A549 (cell line): Measurements from ENCODE around the gene PHF21B. TPM values are rescaled to one million over a fixed set of nuclear protein-coding genes. Genes with fewer than 3 reads are reported as not detected.

ENCODE experiments used
- ATAC-seq, 2 experiments: fragments of 200-7000 bp in 1 of 2; fragments of >200 bp in 1 of 2; cut with Nextera tagmentation in 1 of 2; cut with Tn5 transposase in 1 of 2; 3 replicates each; pipeline versions ENCODE4 v1.8.0 to v1.9.1; 2018 to 2020; ENCODE audit warnings: mild to moderate bottlenecking in 1 of 2, moderate library complexity in 1 of 2
- CTCF ChIA-PET: fragments of 300-600 bp; sonication (Branson Sonifier 250); formaldehyde crosslinking; extraction: SDS; loops from one replicate; lab custom pipeline; 2021; ENCODE audit warnings: antibody characterized with exemption, inconsistent platforms; lab: Yijun Ruan, JAX
- POLR2A ChIA-PET: fragments of 350-600 bp; formaldehyde crosslinking; extraction: SDS; loops from one replicate; lab custom pipeline; 2021; ENCODE audit warnings: antibody characterized with exemption, inconsistent platforms; lab: Yijun Ruan, JAX
- DNase-seq, 2 experiments: peaks; one replicate each; pipeline versions ENCODE4 v3.0.0 to v3.0.0-alpha.2; 2011 to 2016; ENCODE audit warnings: low read depth in 1 of 2, low spot score in 1 of 2
- FAIRE-seq: peaks from 2 replicates; lab custom pipeline; 2011; peaks lifted over from hg19 to GRCh38; lab: Jason Lieb, UNC
- H3K27ac ChIP-seq, 2 experiments: fragments of >200 bp; sonication (Bioruptor Twin); formaldehyde crosslinking; 3 replicates each; pipeline ENCODE4 v1.5.1; 2016 to 2017
- H3K4me1 ChIP-seq: fragments of >200 bp; sonication (Bioruptor Twin); formaldehyde crosslinking; 3 replicates; pipeline ENCODE4 v1.6.1; 2016
- H3K4me2 ChIP-seq: fragments of >200 bp; sonication (Bioruptor Twin); formaldehyde crosslinking; 3 replicates; pipeline ENCODE4 v1.6.1; 2016
- H3K4me3 ChIP-seq: fragments of >200 bp; sonication (Bioruptor Twin); formaldehyde crosslinking; 3 replicates; pipeline ENCODE4 v1.5.1; 2016
- H3K9me3 ChIP-seq: fragments of >200 bp; sonication (Bioruptor Twin); formaldehyde crosslinking; 3 replicates; pipeline ENCODE4 v1.6.1; 2016
- ATOH8 ChIP-seq: fragments of 250-450 bp; sonication (Bioruptor Pico); IDR thresholded peaks from 2 replicates; pipeline ENCODE4 v1.5.0; 2020; ENCODE audit warnings: low read depth, mild to moderate bottlenecking, moderate library complexity
- BCL3 ChIP-seq: fragments of >200 bp; sonication (Bioruptor Twin); formaldehyde crosslinking; IDR thresholded peaks from 3 replicates; pipeline ENCODE4 v1.6.1; 2016
- BHLHE40 ChIP-seq: IDR thresholded peaks from 2 replicates; pipeline ENCODE4 v1.6.1; 2012; ENCODE audit warnings: low read depth, low read length, inconsistent platforms
- CBX8 ChIP-seq: fragments of 200-600 bp; sonication (generic); IDR thresholded peaks from 2 replicates; pipeline ENCODE4 v1.6.1; 2016
- CHD4 ChIP-seq: fragments of 200-600 bp; sonication (generic); IDR thresholded peaks from 2 replicates; pipeline ENCODE4 v1.6.1; 2016; ENCODE audit warnings: antibody characterized with exemption, mild to moderate bottlenecking, borderline replicate concordance
- EHF ChIP-seq: fragments of 250-450 bp; sonication (Bioruptor Pico); IDR thresholded peaks from 2 replicates; pipeline ENCODE4 v1.5.0; 2020; ENCODE audit warnings: mild to moderate bottlenecking
- EHMT2 ChIP-seq: fragments of 200-600 bp; sonication (generic); IDR thresholded peaks from 2 replicates; pipeline ENCODE4 v1.6.1; 2016; ENCODE audit warnings: antibody characterized with exemption, low read depth, mild to moderate bottlenecking, moderate library complexity
- EP300 ChIP-seq, 2 experiments: fragments of >200 bp; sonication (Bioruptor Twin); formaldehyde crosslinking; IDR thresholded peaks; 2 replicates in 1 of 2; 3 replicates in 1 of 2; pipeline ENCODE4 v1.6.1; 2016 to 2017
- FOXS1 ChIP-seq: fragments of 250-450 bp; sonication (Bioruptor Pico); IDR thresholded peaks from 2 replicates; pipeline ENCODE4 v1.5.0; 2020; ENCODE audit warnings: mild to moderate bottlenecking, moderate library complexity
- HDAC2 ChIP-seq: fragments of 200-600 bp; sonication (generic); IDR thresholded peaks from 2 replicates; pipeline ENCODE4 v1.6.1; 2016
- HEYL ChIP-seq: fragments of 250-450 bp; sonication (Bioruptor Pico); IDR thresholded peaks from 2 replicates; pipeline ENCODE4 v1.8.0; 2021; ENCODE audit warnings: mild to moderate bottlenecking, moderate library complexity
- HMGXB4 ChIP-seq: fragments of 250-450 bp; sonication (Bioruptor Pico); IDR thresholded peaks from 2 replicates; pipeline ENCODE4 v1.5.0; 2021; ENCODE audit warnings: mild to moderate bottlenecking, moderate library complexity, borderline replicate concordance
- HOXB13 ChIP-seq: fragments of 250-450 bp; sonication (Bioruptor Pico); IDR thresholded peaks from 2 replicates; pipeline ENCODE4 v1.5.0; 2020; ENCODE audit warnings: low read depth, mild to moderate bottlenecking, moderate library complexity
- JUNB ChIP-seq: fragments of >200 bp; sonication (Bioruptor Twin); formaldehyde crosslinking; IDR thresholded peaks from 2 replicates; pipeline ENCODE4 v1.6.1; 2016
- KDM1A ChIP-seq: fragments of 200-600 bp; sonication (generic); IDR thresholded peaks from 2 replicates; pipeline ENCODE4 v1.6.1; 2016; ENCODE audit warnings: low read depth, mild to moderate bottlenecking
- MAFK ChIP-seq: fragments of 450-650 bp; IDR thresholded peaks from 2 replicates; pipeline ENCODE4 v1.6.1; 2014; ENCODE audit not compliant: partially characterized antibody
- MAX ChIP-seq: IDR thresholded peaks from 2 replicates; pipeline ENCODE4 v1.6.1; 2012
- MAZ ChIP-seq: fragments of 150-350 bp; IDR thresholded peaks from 2 replicates; pipeline ENCODE4 v1.6.1; 2014; ENCODE audit warnings: antibody characterized with exemption, low read depth, low read length, borderline replicate concordance
- NFE2L2 ChIP-seq: fragments of 150-350 bp; conservative IDR thresholded peaks from 2 replicates; pipeline ENCODE4 v1.6.1; 2014; ENCODE audit warnings: low read length
- PBX3 ChIP-seq: IDR thresholded peaks from 2 replicates; pipeline ENCODE4 v1.6.1; 2012
- POLR2A ChIP-seq: IDR thresholded peaks from 2 replicates; pipeline ENCODE4 v1.6.1; 2012; ENCODE audit warnings: mild to moderate bottlenecking, low read length
- RARB ChIP-seq: fragments of 250-450 bp; sonication (Bioruptor Pico); IDR thresholded peaks from 2 replicates; pipeline ENCODE4 v1.8.0; 2021; ENCODE audit warnings: mild to moderate bottlenecking, moderate library complexity
- REST ChIP-seq: fragments of 200-600 bp; sonication (generic); IDR thresholded peaks from 2 replicates; pipeline ENCODE4 v1.6.1; 2016; ENCODE audit warnings: antibody characterized with exemption, mild to moderate bottlenecking, moderate library complexity
- SMC3 ChIP-seq: fragments of >200 bp; sonication (Bioruptor Twin); formaldehyde crosslinking; IDR thresholded peaks from 3 replicates; pipeline ENCODE4 v1.6.1; 2018; ENCODE audit warnings: inconsistent platforms
- ZSCAN20 ChIP-seq: fragments of 250-450 bp; sonication (Bioruptor Pico); IDR thresholded peaks from 2 replicates; pipeline ENCODE4 v1.8.0; 2022; ENCODE audit warnings: mild to moderate bottlenecking, moderate library complexity
- WGBS: methylation state at CpG from one replicate; pipeline ENCODE4 v1.1.6; 2017; ENCODE audit errors: missing lambda C conversion rate; 5-methylcytosine and 5-hydroxymethylcytosine counted together
- polyA plus RNA-seq, 4 experiments: library from polyadenylated mRNA; depleted of rRNA in 3 of 4; stranded (reverse); fragments of >200 nt; fragmentation: RNase III in 1 of 4; extraction: RNeasy Plus Mini Kit Qiagen cat#74134 plus additional on column Dnase treatment in 1 of 4; gene quantifications; 2 replicates in 3 of 4; 3 replicates in 1 of 4; pipeline ENCODE4 v1.2.3, GENCODE V29; 2011 to 2017

The PHF21B gene
- polyA plus RNA-seq, 2 of the 4 experiments (the other 2 are of a cell fraction) = 0.50 to 0.70 TPM

- no peak for TF ChIP-seq PBX3
- TF ChIP-seq HDAC2 = no peak
- no peak for TF ChIP-seq KDM1A
- no peak for TF ChIP-seq FOXS1 (CRISPR knock-in tag)
- no peak for TF ChIP-seq MAZ
- TF ChIP-seq, all 56 proteins: peak for 0
Measured at GRCh38 chr22:44998296-44998695, 11.5 kb downstream of the PHF21B start (continued).

GRCh38 chr22:44997060-44997459, 12.7 kb downstream of the PHF21B start:
- no peak overlapping the region for H3K4me2 ChIP-seq
- no peak for FAIRE-seq
- no peaks in the 10 kb centered on the region for H3K9me3 ChIP-seq
- no peak for DNase-seq
- H3K4me1 ChIP-seq = no peaks in the 10 kb centered on the region
- no peak overlapping the region for H3K4me3 ChIP-seq
- ChIA-PET POLR2A (no interaction called here), CTCF (no interaction called here)
- TF ChIP-seq REST = no peak
- no peak for TF ChIP-seq ATOH8 (CRISPR knock-in tag)
- TF ChIP-seq BHLHE40 = no peak
- no peak for TF ChIP-seq POLR2A
- no peak for TF ChIP-seq CHD4
- TF ChIP-seq NFE2L2 = no peak
- TF ChIP-seq MAFK = no peak
- no peak for TF ChIP-seq HOXB13 (CRISPR knock-in tag)
- no peak for TF ChIP-seq EHF
- TF ChIP-seq RARB (CRISPR knock-in tag) = no peak
- no peak for TF ChIP-seq HEYL (CRISPR knock-in tag)
- TF ChIP-seq JUNB = no peak
- no peak for TF ChIP-seq MAX
- no peak for TF ChIP-seq ZSCAN20 (CRISPR knock-in tag)
- no peak for TF ChIP-seq EHMT2
- no peak for TF ChIP-seq CBX8
- no peak for TF ChIP-seq SMC3
- no peak for TF ChIP-seq HMGXB4 (CRISPR knock-in tag)
- no peak for TF ChIP-seq EP300 (IDR thresholded peaks at IDR 0.05)
- no peak for TF ChIP-seq BCL3
- H3K27ac ChIP-seq = no peak overlapping the region
- WGBS = 56% methylated on average over 9 of the region's 9 CpGs
- ATAC-seq = no peak
